ENCODE measurements around the gene KCNH1.
A peak's percentile ranks its signal among the peaks of the same experiment; 100 is the strongest.

The KCNH1 gene

DNA sequence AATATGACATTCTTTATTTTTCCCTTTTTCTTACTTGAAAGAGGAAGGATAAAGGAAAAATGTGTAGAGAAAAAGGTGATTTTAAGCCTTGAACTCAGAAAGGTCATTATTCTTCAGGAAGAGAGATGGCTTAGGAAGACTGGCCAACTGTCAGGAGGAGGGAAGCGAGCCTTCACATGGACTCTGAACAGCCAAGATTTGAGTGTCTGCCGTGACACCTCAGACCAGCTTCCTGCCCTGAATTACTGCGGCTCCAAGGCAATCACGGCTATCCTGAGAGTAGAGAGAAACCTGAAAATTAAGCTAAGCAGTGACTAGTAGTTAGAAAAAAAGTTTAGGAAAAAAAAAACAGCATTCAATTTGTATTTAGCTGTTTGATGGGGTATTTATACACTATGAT, 314.7 kb downstream of the KCNH1 start:
- no peaks in the 10 kb centered on the region for H3K36me3 ChIP-seq (ENCODE audit: control insufficient read depth, insufficient read depth, low read length, severe bottlenecking)
- no peak for DNase-seq (ENCODE audit: low read depth)
- H3K4me3 ChIP-seq (ENCODE audit: low read length): no peak overlapping the region
- H3K9me3 ChIP-seq (ENCODE audit: control insufficient read depth, low read length): no peaks in the 10 kb centered on the region
- no peaks in the 10 kb centered on the region for H3K4me1 ChIP-seq (ENCODE audit: control insufficient read depth, insufficient read depth, low read length)
- peaks cover 2% of the 10 kb centered on the region for H3K27me3 ChIP-seq (replicated peaks; ENCODE audit: control insufficient read depth, insufficient read depth, low read length)
- no peak overlapping the region for H3K9ac ChIP-seq (ENCODE audit: low read length)

DNA sequence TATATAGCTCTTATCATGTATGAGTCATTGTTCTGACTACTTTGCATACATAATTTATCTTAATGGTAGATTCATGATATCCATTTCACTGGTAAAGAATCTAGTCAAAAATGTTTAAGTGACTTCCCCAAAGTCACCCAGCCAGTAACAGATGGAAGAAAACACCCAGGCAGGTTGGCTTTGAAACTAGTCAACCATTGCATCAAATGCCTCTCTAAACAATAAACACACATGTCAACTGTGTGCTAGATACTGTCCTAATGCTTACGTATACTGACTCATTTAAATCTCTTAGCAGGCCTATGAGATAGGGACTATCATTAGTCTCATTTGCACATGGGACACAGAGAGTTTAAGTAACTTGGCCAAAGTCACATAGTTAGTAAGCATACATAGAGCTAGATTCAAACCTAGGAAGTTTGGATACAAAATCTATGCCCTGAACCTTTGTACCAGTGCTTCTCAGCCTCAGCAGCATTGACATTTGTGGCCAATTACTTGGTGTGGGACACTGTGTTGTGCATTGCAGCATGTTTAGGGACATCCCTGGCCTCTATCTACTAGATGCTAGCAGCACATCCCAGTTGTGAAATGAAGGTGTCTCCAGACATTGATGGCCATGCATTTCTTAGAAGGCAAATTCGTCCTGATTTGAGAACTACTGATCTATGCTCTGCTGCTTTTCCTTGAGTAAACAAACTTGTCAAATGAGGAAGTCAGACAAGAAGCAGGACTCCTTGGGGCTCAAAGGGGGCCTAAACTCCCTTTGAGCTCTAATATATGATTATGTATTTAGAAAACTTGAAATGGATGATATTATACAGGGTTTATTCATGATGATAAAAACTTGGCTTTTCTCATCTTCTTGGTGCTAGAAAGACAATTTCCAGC, 316.3 kb downstream of the KCNH1 start:
- Histone ChIP-seq H3K9me3 (ENCODE audit: control insufficient read depth, low read length) (no peaks in the 10 kb centered on the region), H3K4me3 (ENCODE audit: low read length) (no peak overlapping the region), H3K4me1 (ENCODE audit: control insufficient read depth, insufficient read depth, low read length) (no peaks in the 10 kb centered on the region), H3K9ac (ENCODE audit: low read length) (no peak overlapping the region), H3K27me3 (replicated peaks; ENCODE audit: control insufficient read depth, insufficient read depth, low read length) (peaks cover 2% of the 10 kb centered on the region), H3K36me3 (ENCODE audit: control insufficient read depth, insufficient read depth, low read length, severe bottlenecking) (no peaks in the 10 kb centered on the region)
- DNase-seq (ENCODE audit: low read depth): no peak

DNA sequence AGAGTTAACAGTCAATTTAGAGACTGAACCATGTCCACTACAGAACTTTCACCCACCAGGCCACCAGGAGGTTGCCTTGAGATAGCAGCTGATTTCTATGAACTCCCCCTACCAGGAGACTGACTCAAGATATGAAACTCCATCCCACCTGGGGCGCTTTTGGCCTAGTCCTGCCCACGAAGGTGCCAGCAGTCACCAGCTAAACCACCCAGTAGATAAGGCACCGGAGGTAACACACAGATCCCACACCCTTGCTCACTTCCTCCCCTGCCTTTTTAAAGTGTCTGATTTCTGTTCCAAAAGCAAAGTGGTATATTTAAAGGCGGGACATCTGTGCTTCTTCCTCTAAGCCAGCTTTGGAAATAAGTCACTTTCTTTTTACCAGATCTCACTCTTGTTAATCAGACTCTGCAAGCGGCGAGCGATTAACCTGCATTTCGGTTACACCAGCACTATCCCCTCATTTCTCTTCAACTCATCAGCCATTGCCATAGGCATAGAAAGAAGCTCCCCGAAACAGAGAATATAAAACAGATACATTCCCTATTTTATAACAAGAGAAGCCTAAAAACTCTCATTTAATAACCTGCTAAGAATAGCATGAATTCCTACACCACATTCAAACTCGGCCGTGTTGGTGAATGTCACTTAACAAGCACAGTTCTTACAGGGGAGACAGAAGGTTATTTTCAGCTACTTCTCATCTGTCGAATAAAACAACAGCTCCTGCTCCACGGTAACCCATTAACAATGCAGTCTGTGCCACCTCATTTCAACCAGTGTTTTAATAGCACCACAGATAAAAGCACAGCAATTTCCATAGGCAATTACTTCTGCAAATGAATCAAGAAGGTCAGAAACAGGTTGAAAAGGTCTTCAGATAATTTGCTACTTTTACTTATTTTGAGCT, 318.1 kb downstream of the KCNH1 start:
- no peaks in the 10 kb centered on the region for H3K36me3 ChIP-seq (ENCODE audit: control insufficient read depth, insufficient read depth, low read length, severe bottlenecking)
- no peaks in the 10 kb centered on the region for H3K9me3 ChIP-seq (ENCODE audit: control insufficient read depth, low read length)
- no peak overlapping the region for H3K9ac ChIP-seq (ENCODE audit: low read length)
- no peak for DNase-seq (ENCODE audit: low read depth)
- no peaks in the 10 kb centered on the region for H3K4me1 ChIP-seq (ENCODE audit: control insufficient read depth, insufficient read depth, low read length)
- peaks cover 2% of the 10 kb centered on the region for H3K27me3 ChIP-seq (replicated peaks; ENCODE audit: control insufficient read depth, insufficient read depth, low read length)
- no peak overlapping the region for H3K4me3 ChIP-seq (ENCODE audit: low read length)

DNA sequence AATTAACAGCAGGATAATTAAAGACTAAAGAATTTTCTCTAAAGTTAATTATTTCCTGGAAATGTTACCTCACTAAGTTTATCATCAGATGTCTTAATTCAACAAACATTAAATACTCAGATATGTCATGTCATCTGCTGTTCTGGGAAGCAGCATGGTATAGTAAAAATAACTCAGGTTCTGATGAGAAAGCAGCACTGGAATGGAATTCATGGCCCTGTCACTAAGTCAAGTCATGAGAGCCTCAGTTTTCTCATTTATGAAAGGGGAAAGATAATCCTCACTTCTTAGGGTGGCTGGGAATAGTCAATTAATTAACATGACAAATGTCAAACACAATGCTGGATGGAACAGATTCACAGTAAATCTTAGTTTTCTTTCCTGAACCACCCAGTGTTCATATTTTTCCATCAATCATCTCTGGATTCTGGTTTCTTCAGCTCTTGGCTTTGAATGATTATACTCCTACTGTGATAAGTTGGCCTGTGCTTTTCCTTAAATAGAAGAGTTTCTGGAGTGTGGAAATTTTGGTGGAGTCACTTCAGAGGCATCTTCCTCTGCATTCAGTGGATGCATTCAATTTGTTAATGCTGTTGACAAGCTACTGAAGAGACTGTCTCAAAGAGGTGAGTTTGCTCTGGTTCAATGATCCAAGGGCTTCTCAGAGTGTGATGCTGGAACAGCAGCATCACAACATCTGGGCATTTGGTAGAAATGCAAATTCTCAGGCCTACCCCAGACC, 319.4 kb downstream of the KCNH1 start:
- Histone ChIP-seq H3K36me3 (ENCODE audit: control insufficient read depth, insufficient read depth, low read length, severe bottlenecking) (no peaks in the 10 kb centered on the region), H3K4me1 (ENCODE audit: control insufficient read depth, insufficient read depth, low read length) (no peaks in the 10 kb centered on the region), H3K9ac (ENCODE audit: low read length) (no peak overlapping the region), H3K9me3 (ENCODE audit: control insufficient read depth, low read length) (no peaks in the 10 kb centered on the region), H3K4me3 (ENCODE audit: low read length) (no peak overlapping the region), H3K27me3 (replicated peaks; ENCODE audit: control insufficient read depth, insufficient read depth, low read length) (peaks cover 2% of the 10 kb centered on the region)
- DNase-seq (ENCODE audit: low read depth): no peak

DNA sequence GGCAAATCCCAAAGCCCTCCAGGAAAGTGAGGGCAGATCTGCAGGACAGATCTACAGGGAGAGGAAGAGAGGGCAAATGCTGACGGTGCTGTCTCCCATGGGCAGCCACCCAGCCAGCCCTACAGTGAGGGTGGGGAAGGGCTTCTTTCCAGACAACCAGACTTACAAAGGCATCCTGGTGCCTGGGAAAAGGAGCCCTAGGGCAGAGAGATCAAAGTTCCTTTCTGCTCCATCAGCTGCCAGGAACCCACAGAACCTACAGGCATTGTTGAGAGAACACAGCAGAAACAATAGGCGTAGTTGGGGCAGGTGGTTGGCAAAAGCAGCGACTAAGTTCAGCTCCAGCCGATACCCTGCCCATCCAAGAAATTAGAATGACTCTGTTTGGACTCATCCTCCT, 332.4 kb downstream of the KCNH1 start:
- Histone ChIP-seq H3K4me1 (ENCODE audit: control insufficient read depth, insufficient read depth, low read length) (no peaks in the 10 kb centered on the region), H3K27me3 (replicated peaks; ENCODE audit: control insufficient read depth, insufficient read depth, low read length) (peaks cover 9% of the 10 kb centered on the region), H3K36me3 (ENCODE audit: control insufficient read depth, insufficient read depth, low read length, severe bottlenecking) (no peaks in the 10 kb centered on the region), H3K9me3 (ENCODE audit: control insufficient read depth, low read length) (no peaks in the 10 kb centered on the region), H3K4me3 (ENCODE audit: low read length) (no peak overlapping the region), H3K9ac (ENCODE audit: low read length) (no peak overlapping the region)
- no peak for DNase-seq (ENCODE audit: low read depth)

DNA sequence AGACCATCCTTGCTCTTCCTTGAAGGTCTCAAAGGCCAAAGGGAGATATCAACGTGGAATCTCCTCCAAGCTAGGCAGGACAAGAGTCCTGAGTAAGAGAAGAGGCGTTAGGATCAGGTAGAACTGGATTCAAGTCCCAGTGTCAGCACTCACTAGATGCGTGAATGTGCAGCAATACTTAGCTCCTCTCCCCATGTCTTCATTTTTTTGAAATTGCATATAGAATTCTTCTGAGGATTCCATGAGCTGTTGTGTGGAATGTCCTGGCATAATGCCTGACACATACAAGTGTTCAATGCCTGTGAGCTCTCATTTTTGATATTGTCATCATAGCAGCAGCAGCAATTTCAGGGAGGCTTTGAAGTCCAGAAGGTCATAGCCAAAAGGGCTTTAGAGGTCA, 333.2 kb downstream of the KCNH1 start:
- peak; percentile 54 for DNase-seq (ENCODE audit: low read depth)
- H3K4me3 ChIP-seq (ENCODE audit: low read length): no peak overlapping the region
- H3K9me3 ChIP-seq (ENCODE audit: control insufficient read depth, low read length): no peaks in the 10 kb centered on the region
- H3K36me3 ChIP-seq (ENCODE audit: control insufficient read depth, insufficient read depth, low read length, severe bottlenecking): no peaks in the 10 kb centered on the region
- H3K9ac ChIP-seq (ENCODE audit: low read length): no peak overlapping the region
- peaks cover 9% of the 10 kb centered on the region for H3K27me3 ChIP-seq (replicated peaks; ENCODE audit: control insufficient read depth, insufficient read depth, low read length)
- no peaks in the 10 kb centered on the region for H3K4me1 ChIP-seq (ENCODE audit: control insufficient read depth, insufficient read depth, low read length)

DNA sequence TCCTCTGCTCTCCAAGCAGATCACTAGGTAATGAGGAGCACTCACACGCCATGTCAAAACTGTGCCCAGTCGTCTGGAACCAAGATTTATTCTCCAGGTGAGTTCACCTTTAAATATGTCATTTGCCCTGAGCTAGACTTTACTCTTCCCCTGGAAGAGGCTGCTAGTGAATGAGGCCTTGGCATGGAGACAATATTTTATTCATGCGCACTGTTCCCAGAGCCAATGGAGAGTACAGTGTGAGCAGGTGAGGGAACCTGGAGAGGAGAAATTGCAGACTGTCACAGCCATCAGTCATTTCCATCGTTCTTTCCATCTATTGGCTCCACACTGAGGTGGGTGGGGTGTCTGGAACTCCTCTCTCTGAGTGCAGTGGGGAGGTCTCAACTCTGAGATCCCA, 333.6 kb downstream of the KCNH1 start:
- no peaks in the 10 kb centered on the region for H3K4me1 ChIP-seq (ENCODE audit: control insufficient read depth, insufficient read depth, low read length)
- H3K9me3 ChIP-seq (ENCODE audit: control insufficient read depth, low read length): no peaks in the 10 kb centered on the region
- H3K4me3 ChIP-seq (ENCODE audit: low read length): no peak overlapping the region
- H3K27me3 ChIP-seq (replicated peaks; ENCODE audit: control insufficient read depth, insufficient read depth, low read length): peaks cover 9% of the 10 kb centered on the region
- H3K9ac ChIP-seq (ENCODE audit: low read length): no peak overlapping the region
- no peaks in the 10 kb centered on the region for H3K36me3 ChIP-seq (ENCODE audit: control insufficient read depth, insufficient read depth, low read length, severe bottlenecking)
- DNase-seq (ENCODE audit: low read depth): no peak

DNA sequence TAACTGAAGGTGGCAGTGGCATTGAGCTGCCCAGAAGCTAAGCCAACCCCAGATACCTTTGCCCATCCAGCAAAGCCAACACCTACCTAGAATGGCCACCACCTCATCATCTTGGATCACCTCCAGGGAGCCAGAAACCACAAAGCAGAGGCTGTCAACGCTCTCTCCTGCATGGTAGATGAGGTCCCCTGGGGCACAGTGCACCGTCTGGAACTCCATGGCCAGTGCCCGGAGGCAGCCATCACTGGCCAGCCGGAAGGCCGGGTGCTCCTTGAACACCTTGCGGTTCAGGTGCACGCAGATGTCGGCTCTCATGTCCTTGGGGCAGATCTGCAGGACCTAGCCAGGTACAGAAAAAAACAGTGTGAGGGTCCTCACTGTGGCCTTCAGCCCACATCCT, 336.5 kb downstream of the KCNH1 start:
- H3K27me3 ChIP-seq (replicated peaks; ENCODE audit: control insufficient read depth, insufficient read depth, low read length): peaks cover 14% of the 10 kb centered on the region
- H3K4me1 ChIP-seq (ENCODE audit: control insufficient read depth, insufficient read depth, low read length): no peaks in the 10 kb centered on the region
- H3K36me3 ChIP-seq (ENCODE audit: control insufficient read depth, insufficient read depth, low read length, severe bottlenecking): no peaks in the 10 kb centered on the region
- no peaks in the 10 kb centered on the region for H3K9me3 ChIP-seq (ENCODE audit: control insufficient read depth, low read length)
- no peak overlapping the region for H3K4me3 ChIP-seq (ENCODE audit: low read length)
- no peak overlapping the region for H3K9ac ChIP-seq (ENCODE audit: low read length)
- DNase-seq (ENCODE audit: low read depth): no peak

DNA sequence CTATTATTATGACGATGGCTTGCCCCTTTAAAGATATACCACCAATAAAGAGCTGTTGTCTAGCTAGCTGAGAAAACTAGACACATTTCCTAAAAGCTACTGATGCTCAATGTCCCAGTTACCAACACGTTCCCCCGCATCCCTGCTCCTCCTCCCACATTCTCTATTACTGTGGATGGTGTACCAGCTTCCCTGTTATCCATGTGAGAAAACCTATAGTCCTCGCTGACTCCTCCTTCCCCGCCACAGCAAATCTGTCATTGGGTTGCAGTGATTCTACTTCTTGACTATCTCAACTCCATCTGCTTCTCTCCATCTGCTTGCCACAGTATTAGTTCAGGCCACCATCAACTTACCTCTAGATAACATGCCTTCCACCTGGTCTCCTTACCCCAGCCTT, 337.5 kb downstream of the KCNH1 start:
- Histone ChIP-seq H3K4me3 (ENCODE audit: low read length) (no peak overlapping the region), H3K9me3 (ENCODE audit: control insufficient read depth, low read length) (no peaks in the 10 kb centered on the region), H3K4me1 (ENCODE audit: control insufficient read depth, insufficient read depth, low read length) (no peaks in the 10 kb centered on the region), H3K9ac (ENCODE audit: low read length) (no peak overlapping the region), H3K27me3 (replicated peaks; ENCODE audit: control insufficient read depth, insufficient read depth, low read length) (peaks cover 14% of the 10 kb centered on the region), H3K36me3 (ENCODE audit: control insufficient read depth, insufficient read depth, low read length, severe bottlenecking) (no peaks in the 10 kb centered on the region)
- DNase-seq (ENCODE audit: low read depth): no peak

DNA sequence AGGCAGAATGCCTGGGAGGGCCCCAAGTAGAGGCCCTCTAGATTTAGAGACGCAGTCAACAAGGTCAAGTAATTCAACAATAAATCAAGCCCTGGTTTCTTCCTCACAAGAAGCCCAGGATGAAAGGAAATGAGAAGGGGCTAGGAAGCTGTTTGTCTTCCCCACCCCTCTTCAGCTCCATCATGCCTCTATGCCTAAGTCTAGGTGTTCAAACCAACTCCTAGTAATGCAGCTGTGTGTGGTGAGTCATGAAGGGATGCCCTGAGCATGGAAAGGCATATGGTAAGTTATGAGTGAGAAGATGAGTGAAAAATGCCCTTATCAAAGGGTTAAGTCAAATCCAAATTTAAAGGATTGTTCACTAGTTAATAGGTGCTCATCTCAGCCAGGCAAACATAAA, 339.5 kb downstream of the KCNH1 start:
- Histone ChIP-seq H3K9me3 (ENCODE audit: control insufficient read depth, low read length) (no peaks in the 10 kb centered on the region), H3K27me3 (replicated peaks; ENCODE audit: control insufficient read depth, insufficient read depth, low read length) (peaks cover 12% of the 10 kb centered on the region), H3K9ac (ENCODE audit: low read length) (no peak overlapping the region), H3K4me1 (ENCODE audit: control insufficient read depth, insufficient read depth, low read length) (no peaks in the 10 kb centered on the region), H3K36me3 (ENCODE audit: control insufficient read depth, insufficient read depth, low read length, severe bottlenecking) (no peaks in the 10 kb centered on the region), H3K4me3 (ENCODE audit: low read length) (no peak overlapping the region)
- no peak for DNase-seq (ENCODE audit: low read depth)

Measured in adipocyte (in vitro differentiated cells).